Mucosa of rectum (tissue), 2 donors: ENCODE results near the gene CYTH1.

Experiments used
- H3K27ac ChIP-seq, 2 donors: one replicate each; pipeline ENCODE4 v1.7.0; 2013; ENCODE audit warnings: inconsistent platforms in 2 of 2, low read depth in 2 of 2, low read length in 2 of 2
- H3K27me3 ChIP-seq, 2 donors: one replicate each; pipeline ENCODE4 v1.7.0; 2013; ENCODE audit warnings: low read length in 2 of 2; ENCODE audit not compliant: control insufficient read depth in 2 of 2, insufficient read depth in 2 of 2
- H3K36me3 ChIP-seq, 2 donors: one replicate each; pipeline ENCODE4 v1.7.0; 2013; ENCODE audit warnings: low read length in 2 of 2; ENCODE audit not compliant: control insufficient read depth in 2 of 2, insufficient read depth in 2 of 2
- H3K4me1 ChIP-seq, 2 donors: one replicate each; pipeline ENCODE4 v1.7.0; 2013; ENCODE audit warnings: low read length in 2 of 2, mild to moderate bottlenecking in 1 of 2; ENCODE audit not compliant: control insufficient read depth in 2 of 2, insufficient read depth in 2 of 2
- H3K4me3 ChIP-seq, 2 donors: one replicate each; pipeline ENCODE4 v1.7.0; 2013; ENCODE audit warnings: low read length in 2 of 2
- H3K9ac ChIP-seq, 2 donors: one replicate each; pipeline ENCODE4 v1.7.0; 2013; ENCODE audit warnings: low read length in 2 of 2, low read depth in 1 of 2, mild to moderate bottlenecking in 1 of 2
- H3K9me3 ChIP-seq, 2 donors: one replicate each; pipeline ENCODE4 v1.7.0; 2013; ENCODE audit warnings: low read length in 2 of 2; ENCODE audit not compliant: control insufficient read depth in 2 of 2
- donor health status: healthy.
- donor health status: Normal muscosa, but diverticular disease.

The CYTH1 gene

DNA sequence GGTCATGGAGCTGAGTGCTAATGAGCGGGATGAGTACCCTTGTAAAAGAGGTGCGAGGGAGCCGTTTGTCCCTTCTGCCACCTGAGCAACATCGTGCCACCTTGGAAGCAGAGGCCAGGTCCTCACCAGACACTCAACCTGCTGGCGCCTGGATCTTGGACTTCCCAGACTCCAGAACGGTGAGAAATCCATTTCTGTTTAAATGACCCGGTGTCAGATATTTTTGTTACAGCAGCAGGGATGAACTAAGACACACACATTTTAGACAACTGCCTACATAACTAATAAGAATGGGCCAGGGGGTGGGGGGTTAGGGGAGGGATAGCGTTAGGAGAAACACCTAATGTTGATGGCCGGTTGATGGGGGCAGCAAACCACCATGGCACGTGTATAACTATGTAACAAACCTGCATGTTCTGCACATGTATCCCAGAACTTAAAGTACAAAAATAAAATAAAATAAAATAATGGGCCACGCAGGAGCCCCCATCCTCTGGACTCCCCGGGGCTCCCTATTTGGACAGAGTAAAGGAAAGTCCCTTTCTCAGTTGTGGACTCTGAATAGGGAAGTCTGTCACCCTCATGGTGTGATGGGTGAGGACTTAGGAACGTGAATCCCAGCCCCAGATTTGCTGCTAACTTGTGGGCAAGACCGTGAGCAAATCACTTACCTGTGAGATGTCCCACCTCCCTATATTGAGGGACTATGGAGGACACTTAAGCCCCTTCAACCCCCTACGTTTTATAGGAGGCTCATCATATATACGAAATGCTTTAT, 144.2 kb downstream of the CYTH1 start:
- no peaks in the 10 kb centered on the region for H3K27me3 ChIP-seq
- no peaks in the 10 kb centered on the region for H3K9me3 ChIP-seq
- H3K27ac ChIP-seq: no peak overlapping the region
- no peak overlapping the region for H3K9ac ChIP-seq
- no peaks in the 10 kb centered on the region for H3K4me1 ChIP-seq
- H3K36me3 ChIP-seq: no peaks in the 10 kb centered on the region
- H3K4me3 ChIP-seq: no peak overlapping the region

GRCh38 chr17:78637146-78637545, 144.9 kb downstream of the CYTH1 start:
- no peaks in the 10 kb centered on the region for H3K4me1 ChIP-seq
- no peak overlapping the region for H3K4me3 ChIP-seq
- H3K9me3 ChIP-seq: no peaks in the 10 kb centered on the region
- no peaks in the 10 kb centered on the region for H3K36me3 ChIP-seq
- H3K27ac ChIP-seq: no peak overlapping the region
- no peaks in the 10 kb centered on the region for H3K27me3 ChIP-seq
- no peak overlapping the region for H3K9ac ChIP-seq

- H3K27me3 ChIP-seq: no peaks in the 10 kb centered on the region
- H3K36me3 ChIP-seq: no peaks in the 10 kb centered on the region
- H3K4me3 ChIP-seq: no peak overlapping the region
- H3K27ac ChIP-seq: no peak overlapping the region
- no peaks in the 10 kb centered on the region for H3K9me3 ChIP-seq
- no peak overlapping the region for H3K9ac ChIP-seq
- no peaks in the 10 kb centered on the region for H3K4me1 ChIP-seq
Observed at GRCh38 chr17:78634154-78634553, 147.9 kb downstream of the CYTH1 start.

DNA sequence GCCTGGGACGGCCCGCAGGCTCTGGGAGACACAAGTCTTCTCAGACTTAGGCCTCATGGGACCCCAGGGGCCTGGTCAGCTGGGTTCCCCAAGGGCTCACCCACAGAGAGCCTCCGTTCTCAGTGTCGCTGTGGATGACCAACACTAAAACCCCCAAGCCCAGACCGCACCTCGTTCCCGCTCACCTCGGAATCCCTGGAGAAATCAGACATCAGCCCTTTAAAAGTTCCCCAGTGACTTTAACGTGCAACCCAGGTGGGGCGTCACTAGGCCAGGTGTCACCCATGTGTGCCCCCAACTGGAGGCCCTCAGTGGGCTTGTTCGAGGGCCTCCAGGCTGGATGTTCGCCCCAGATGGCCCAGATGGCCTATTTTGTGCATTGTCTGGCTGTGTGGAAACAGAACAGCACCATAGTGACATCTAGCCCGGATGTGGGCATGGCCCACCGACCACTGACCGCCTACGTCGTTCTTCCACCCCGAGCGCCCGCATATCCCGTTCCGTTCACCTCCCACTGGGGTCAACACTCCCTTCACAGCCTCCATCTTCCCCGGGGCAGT, 152.6 kb downstream of the CYTH1 start:
- Histone ChIP-seq H3K27ac (no peak overlapping the region), H3K4me1 (no peaks in the 10 kb centered on the region), H3K9me3 (no peaks in the 10 kb centered on the region), H3K9ac (no peak overlapping the region), H3K36me3 (no peaks in the 10 kb centered on the region), H3K4me3 (no peak overlapping the region), H3K27me3 (no peaks in the 10 kb centered on the region)

DNA sequence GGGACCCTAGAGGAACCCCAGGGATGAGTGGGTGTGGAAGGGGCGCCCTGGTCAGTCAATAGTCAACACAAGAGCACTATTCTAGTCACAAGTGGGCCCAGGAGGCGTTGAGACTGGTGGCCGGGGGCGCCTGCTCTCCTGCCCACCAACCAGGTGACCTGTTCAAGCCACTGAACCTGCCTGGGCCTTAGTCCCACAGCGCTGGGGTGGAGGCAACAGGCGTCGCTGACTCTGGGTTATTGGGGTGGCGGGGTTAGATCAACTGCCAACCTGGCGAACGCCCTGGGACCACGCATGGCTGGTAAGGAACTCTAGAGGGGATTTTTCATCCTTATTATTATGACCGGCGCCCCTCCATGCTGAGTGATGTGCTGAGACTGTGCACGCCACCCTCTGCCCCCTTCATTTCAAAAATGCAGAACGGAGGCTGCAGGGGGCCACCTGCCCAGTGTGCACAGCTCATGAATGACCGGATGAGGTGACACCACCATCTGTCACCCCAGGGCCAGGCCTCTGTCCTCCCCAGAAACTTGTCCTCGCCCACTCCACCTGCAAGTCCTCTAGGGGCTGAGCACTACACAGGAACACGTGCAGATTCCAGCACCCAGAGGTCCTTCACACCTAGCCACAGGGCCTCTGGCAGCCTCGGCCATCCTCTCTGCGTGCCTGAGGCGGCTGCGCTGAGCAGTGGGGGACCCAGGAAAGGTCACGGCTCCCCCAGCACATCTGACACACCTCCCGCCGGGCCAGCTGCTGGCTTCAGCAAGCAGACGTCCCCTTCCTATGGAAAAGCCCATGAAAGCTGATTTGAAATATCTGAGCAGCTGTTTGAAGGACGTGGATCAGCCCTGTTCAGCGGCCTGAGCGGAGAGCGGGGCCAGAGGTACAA, 153.3 kb downstream of the CYTH1 start:
- H3K4me1 ChIP-seq: no peaks in the 10 kb centered on the region
- no peak overlapping the region for H3K4me3 ChIP-seq
- H3K27ac ChIP-seq: no peak overlapping the region
- H3K36me3 ChIP-seq: no peaks in the 10 kb centered on the region
- no peaks in the 10 kb centered on the region for H3K9me3 ChIP-seq
- H3K27me3 ChIP-seq: no peaks in the 10 kb centered on the region
- no peak overlapping the region for H3K9ac ChIP-seq

DNA sequence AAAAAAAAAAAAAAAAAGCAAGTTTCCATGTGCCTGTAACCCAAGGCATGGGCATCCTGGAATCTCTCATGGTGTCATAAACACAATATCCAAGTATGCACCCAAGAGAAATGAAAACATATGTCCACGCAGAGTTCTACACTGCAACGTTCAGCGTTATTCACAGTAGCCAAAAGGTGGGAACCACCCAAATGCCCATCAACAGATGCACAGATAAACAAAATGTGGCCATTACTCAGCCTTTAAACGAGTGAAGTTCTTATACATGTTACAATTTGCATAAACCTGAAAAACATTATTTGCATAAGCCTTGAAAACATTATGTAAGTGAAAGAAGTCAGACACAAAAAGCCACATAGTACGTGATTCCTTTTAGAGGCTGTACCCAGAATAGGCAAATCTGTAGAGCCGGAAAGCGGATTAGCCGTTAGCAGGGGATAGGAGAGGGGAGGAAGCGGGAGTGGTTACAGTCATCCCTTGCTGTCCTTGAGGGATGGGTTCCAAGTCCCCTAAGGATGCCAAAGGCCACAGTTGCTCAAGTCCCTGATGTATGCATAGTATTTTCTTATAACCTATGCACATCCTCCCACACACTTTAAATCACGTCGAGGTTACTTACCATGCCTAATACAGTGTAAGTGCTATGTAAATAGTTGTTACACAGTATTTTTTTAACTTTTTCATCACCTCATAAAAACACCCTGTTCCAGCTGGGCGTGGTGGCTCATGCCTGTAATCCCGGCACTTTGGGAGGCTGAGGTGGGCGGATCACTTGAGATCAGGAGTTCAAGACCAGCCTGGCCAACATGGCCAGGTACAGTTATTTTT, 157.5 kb downstream of the CYTH1 start:
- no peak overlapping the region for H3K4me3 ChIP-seq
- H3K4me1 ChIP-seq: no peaks in the 10 kb centered on the region
- H3K9me3 ChIP-seq: no peaks in the 10 kb centered on the region
- no peak overlapping the region for H3K27ac ChIP-seq
- no peaks in the 10 kb centered on the region for H3K27me3 ChIP-seq
- H3K36me3 ChIP-seq: no peaks in the 10 kb centered on the region
- H3K9ac ChIP-seq: no peak overlapping the region
